ES-I3 (cell line): ENCODE data around the gene ZMYND15.
"Not testable (repeated sequence)": the region's sequence is repeated elsewhere in the genome, so short reads cannot be mapped to it uniquely, and the experiment has no call there.

Experiments
- H3K36me3 ChIP-seq: 2 replicates; pipeline ENCODE4 v1.6.1; 2013; ENCODE audit warnings: mild to moderate bottlenecking, low read length, control low read depth, moderate library complexity; ENCODE audit not compliant: insufficient read depth
- H3K4me1 ChIP-seq: 2 replicates; pipeline ENCODE4 v1.6.1; 2013; ENCODE audit warnings: mild to moderate bottlenecking, control low read depth, low read length; ENCODE audit not compliant: insufficient read depth
- H3K9ac ChIP-seq: 2 replicates; pipeline ENCODE4 v1.6.1; 2013; ENCODE audit warnings: low read depth, mild to moderate bottlenecking, low read length, moderate library complexity
- H3K9me3 ChIP-seq: 2 replicates; pipeline ENCODE4 v1.6.1; 2013; ENCODE audit warnings: mild to moderate bottlenecking, low read length, moderate library complexity; ENCODE audit not compliant: control insufficient read depth, insufficient read depth

ZMYND15 gene

DNA sequence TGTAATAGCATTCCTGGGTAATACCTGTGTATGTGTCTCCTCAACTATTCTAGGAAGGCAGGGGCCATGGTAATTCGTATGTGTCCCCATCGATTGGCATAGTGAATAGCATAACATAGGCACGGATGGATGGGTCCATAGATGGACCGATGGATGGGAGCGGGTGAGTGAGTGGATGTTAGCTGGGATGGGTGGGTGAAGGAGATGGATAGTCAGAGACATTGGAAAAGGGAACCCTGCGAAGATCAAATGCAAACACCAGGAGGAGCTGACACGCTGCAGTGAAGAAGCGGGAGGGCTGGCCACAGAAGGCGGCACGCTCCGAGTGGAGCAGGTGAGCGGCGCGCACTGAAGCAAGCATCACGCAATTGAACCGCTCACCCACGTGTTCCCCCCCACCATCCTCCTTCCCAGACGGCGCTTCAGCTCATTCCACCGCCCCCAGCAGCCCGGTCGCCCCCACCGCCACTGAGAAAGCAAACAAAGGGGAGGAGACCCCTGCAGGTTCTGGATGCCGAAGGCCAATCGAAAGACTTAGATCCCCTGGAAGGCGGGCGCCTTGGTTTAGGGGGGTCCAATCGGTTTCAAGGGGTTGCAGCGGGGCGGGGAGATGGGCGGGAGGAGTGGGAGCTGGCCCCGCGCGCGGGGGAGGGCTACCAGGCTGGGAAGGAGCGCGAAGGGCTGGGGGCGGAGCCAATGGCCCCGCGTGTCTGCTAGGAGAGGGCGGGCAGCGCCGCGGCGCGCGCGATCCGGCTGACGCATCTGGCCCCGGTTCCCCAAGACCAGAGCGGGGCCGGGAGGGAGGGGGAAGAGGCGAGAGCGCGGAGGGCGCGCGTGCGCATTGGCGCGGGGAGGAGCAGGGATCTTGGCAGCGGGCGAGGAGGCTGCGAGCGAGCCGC lies 29.6 kb upstream of the ZMYND15 start, which contains the start of gene ARRB2:
Gene ARRB2, plus strand, starts transcription at position 839 of the 899 bp plus-strand sequence. CDS start 90 bp downstream, outside the sequence.
- Histone ChIP-seq H3K9ac (peak within 1 kb of the TSS; percentile 59), H3K4me1 (peaks cover 9% of the 10 kb centered on the region), H3K9me3 (no peaks in the 10 kb centered on the region), H3K36me3 (no peaks in the 10 kb centered on the region)

DNA sequence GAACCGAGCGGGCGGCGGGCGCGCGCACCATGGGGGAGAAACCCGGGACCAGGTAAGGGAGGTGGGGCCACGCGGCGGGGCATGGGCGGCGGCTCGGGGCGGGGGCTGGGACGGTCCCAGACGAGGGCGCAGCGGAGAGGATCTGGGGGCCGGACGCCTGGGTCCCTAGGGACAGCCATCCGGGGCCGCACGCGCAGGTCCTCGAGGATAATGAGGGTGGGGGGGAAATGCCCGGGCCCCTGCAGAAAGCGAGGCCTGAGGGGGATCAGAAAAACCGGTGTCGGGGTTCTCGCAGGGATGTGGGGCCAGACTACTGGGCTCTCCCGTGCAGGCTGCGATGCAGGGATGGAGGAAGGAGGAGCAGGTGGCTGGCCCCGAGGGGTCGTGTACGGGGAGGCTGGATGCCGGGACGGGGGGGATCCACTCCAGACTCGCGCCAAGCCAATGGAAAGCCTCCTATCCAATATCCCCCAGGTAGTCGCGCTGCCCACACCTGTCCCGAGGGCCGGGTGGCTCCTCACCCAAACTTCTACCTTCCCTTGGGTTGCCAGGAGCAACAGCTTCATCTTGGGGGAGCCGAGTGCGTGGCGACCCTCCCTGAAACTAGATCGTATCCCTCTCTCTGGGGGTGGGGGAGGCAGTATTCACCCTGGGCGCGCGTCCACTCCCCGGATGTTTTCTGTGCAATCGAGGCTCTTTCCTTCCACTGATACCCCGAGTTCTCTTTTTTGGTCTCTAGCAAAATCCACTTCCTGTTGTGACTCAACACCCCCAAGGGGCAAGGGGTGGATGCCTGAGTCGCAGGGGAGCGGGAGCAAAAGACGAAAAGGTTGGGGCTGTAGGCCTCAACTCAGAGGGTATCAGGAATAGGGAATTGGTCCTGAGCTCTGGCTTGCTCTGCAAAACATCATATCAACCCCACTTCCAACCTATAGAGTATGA lies 28.7 kb upstream of the ZMYND15 start:
- peak overlapping the region; percentile 59 for H3K9ac ChIP-seq
- H3K36me3 ChIP-seq = no peaks in the 10 kb centered on the region
- peaks cover 5% of the 10 kb centered on the region for H3K4me1 ChIP-seq
- H3K9me3 ChIP-seq = no peaks in the 10 kb centered on the region

DNA sequence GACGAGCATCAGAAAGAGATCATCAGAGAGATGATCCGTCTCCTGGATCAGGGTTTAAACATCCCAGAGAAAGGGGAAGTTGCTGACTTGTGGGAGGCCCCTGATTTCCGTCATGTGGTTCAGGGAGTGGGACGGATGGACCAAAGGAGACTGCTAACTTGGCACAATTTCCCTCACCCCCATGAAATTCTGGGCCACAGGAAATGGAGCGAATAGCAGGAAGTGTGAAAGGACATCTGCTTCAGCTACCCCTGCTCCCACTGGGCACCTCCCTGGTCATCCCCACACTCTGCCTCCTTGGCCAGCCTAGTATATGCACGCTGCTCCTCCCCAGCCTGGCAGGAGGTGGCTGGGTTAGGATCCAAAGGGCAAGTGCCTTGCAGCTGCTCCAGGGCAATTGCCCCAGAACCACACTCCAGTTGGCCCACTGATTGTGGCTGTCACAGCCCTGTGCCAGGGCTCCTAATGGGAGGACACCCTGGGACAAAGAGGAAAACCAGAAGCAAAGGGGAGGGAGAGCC lies 27.9 kb upstream of the ZMYND15 start:
- H3K9ac ChIP-seq = peak overlapping the region; percentile 59; the same call in 1 of the 2 replicates
- no peaks in the 10 kb centered on the region for H3K36me3 ChIP-seq
- no peaks in the 10 kb centered on the region; the same call in 1 of the 2 replicates for H3K4me1 ChIP-seq
- no peaks in the 10 kb centered on the region for H3K9me3 ChIP-seq

DNA sequence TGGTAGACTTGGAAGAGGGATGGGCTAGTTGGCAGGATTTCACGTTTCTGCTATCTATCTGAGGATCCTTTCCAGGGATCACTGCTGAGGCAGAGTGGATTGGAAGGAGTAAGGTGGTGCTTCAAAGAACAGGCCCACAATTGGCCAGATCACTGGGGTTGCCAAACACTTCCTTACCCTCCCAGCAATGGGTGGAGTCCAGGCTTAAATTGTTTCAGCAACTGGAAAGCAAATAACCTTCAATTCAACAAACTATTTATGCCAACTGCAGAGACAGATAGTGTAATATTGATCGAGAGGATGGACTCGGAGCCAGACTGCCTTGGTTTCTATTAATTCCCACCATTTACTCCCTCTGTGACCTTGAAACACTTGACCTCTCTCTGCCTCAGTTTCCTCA lies 27.1 kb upstream of the ZMYND15 start:
- H3K4me1 ChIP-seq = no peaks in the 10 kb centered on the region; the same call in 1 of the 2 replicates
- H3K9me3 ChIP-seq = no peaks in the 10 kb centered on the region
- H3K9ac ChIP-seq = no peak overlapping the region
- no peaks in the 10 kb centered on the region for H3K36me3 ChIP-seq

DNA sequence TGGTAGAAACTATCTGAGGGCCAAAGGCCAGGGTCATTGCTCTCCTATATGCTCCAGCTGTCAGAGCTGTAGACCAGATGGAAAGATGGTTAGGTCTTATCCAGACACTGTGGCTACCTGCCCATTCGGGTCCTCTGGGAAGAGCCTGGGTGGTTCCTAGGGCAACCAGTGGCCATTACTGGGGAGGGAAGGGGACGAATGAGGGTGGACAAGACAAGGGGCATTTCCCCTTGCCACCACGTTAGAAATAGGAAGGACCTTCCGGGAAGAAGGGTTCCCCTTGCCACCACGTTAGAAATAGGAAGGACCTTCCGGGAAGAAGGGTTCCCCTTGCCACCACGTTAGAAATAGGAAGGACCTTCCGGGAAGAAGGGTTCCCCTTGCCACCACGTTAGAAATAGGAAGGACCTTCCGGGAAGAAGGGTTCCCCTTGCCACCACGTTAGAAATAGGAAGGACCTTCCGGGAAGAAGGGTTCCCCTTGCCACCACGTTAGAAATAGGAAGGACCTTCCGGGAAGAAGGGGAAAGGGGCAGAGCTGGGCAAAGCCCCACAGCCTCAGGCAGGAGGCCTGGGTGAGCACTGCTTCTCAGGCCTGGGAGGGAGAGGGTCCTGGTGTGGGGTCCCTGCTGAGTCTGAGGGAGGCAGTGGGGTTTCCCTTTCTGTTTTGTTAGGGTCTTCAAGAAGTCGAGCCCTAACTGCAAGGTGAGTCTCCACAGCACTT lies 25.1 kb upstream of the ZMYND15 start:
- not testable (repeated sequence) for H3K9me3 ChIP-seq, H3K36me3 ChIP-seq, H3K4me1 ChIP-seq, H3K9ac ChIP-seq

DNA sequence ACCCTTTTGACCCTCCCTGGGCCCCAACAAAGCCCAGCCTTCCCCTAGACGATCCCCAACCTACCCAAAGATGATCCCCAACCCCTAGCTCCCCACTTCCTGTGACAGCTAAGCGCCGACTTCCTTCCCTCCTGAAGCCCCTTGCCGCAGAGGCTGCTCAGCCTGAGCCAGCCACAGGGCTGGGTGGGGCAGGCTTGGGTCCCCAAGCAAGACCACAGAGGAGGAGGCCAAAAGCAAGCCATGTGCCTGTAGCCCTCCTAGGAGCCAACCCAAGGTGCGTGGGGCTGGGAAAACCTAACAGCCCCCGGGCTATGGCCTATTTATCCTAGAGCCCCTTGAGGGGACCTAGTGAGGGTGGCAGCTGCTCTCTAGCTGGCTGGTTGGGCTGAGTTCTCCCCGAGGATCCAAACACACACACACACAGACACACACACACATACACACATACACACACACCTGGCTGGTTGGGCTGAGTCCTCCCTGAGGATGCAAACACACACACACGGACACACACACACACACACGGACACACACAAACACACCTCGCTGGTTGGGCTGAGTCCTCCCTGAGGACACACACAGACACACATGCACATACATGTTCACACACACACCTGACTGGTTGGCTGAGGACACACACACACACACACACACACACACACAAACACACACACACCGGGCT lies 24.4 kb upstream of the ZMYND15 start:
- H3K4me1 ChIP-seq = no peaks in the 10 kb centered on the region
- H3K9me3 ChIP-seq = no peaks in the 10 kb centered on the region
- no peak overlapping the region for H3K9ac ChIP-seq
- no peaks in the 10 kb centered on the region for H3K36me3 ChIP-seq

DNA sequence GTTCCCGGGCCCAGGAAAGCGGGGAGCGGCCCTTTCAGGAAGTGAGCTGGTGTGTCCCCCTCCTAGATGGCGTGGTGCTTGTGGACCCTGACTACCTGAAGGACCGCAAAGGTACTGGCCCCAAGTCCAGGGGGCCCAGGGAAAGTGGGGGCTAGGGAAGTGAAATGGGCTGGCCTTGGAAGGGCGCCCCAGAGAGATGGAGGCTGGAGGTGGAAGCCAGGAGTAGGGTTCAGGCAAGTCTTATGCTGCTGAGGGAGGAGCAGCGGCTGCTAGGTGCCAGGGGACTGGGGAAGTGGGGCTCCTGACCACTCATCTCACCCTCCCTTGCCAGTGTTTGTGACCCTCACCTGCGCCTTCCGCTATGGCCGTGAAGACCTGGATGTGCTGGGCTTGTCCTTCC lies 23.6 kb upstream of the ZMYND15 start:
- Histone ChIP-seq H3K9ac (no peak overlapping the region), H3K4me1 (no peaks in the 10 kb centered on the region), H3K9me3 (no peaks in the 10 kb centered on the region), H3K36me3 (no peaks in the 10 kb centered on the region)

DNA sequence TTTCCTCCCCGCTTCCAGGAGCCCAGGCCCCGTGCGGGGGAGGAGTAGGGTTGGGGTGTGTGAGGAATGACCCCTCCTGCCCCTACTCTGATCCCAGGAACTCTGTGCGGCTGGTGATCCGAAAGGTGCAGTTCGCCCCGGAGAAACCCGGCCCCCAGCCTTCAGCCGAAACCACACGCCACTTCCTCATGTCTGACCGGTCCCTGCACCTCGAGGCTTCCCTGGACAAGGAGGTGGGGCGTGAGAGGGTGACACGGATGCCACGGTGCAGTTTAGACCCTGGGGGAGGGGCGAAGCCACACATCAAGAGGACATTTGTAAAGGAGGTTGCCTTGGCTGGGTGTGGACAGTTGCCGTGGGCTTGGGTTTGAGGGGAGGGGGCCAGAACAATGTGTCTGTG lies 21.8 kb upstream of the ZMYND15 start:
- Histone ChIP-seq H3K9me3 (no peaks in the 10 kb centered on the region), H3K4me1 (no peaks in the 10 kb centered on the region), H3K9ac (no peak overlapping the region), H3K36me3 (no peaks in the 10 kb centered on the region)

DNA sequence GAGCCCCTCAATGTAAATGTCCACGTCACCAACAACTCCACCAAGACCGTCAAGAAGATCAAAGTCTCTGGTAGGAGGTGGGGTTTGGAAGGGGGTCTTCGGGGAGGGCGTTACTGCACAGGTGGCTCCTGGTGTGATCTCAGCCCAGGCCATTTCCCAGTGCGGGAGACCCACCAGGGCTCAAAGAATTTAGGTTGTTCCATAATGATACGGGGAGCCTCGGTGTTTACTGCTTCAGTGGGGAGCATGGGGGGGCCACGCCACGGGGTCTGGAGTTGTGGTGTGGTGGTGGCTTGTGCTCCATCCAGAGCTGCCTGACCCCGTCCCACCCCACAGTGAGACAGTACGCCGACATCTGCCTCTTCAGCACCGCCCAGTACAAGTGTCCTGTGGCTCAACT lies 21.4 kb upstream of the ZMYND15 start:
- Histone ChIP-seq H3K4me1 (no peaks in the 10 kb centered on the region), H3K9ac (no peak overlapping the region), H3K36me3 (no peaks in the 10 kb centered on the region), H3K9me3 (no peaks in the 10 kb centered on the region)

DNA sequence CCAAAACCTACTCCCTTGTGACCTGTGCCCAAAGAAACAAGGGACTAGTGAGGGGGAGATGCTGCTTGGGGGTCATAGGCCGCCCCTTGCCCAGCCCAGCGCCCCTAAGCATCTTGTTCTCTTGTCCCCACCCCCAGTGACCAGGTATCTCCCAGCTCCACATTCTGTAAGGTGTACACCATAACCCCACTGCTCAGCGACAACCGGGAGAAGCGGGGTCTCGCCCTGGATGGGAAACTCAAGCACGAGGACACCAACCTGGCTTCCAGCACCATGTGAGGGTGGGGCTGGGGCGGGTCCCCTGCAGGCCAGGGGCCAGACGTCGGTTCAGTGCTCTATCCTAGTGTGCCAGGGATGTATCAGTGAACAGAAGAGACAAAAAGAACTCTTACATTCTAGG lies 20.5 kb upstream of the ZMYND15 start:
- Histone ChIP-seq H3K9me3 (no peaks in the 10 kb centered on the region), H3K4me1 (no peaks in the 10 kb centered on the region), H3K9ac (no peak overlapping the region), H3K36me3 (no peaks in the 10 kb centered on the region)

DNA sequence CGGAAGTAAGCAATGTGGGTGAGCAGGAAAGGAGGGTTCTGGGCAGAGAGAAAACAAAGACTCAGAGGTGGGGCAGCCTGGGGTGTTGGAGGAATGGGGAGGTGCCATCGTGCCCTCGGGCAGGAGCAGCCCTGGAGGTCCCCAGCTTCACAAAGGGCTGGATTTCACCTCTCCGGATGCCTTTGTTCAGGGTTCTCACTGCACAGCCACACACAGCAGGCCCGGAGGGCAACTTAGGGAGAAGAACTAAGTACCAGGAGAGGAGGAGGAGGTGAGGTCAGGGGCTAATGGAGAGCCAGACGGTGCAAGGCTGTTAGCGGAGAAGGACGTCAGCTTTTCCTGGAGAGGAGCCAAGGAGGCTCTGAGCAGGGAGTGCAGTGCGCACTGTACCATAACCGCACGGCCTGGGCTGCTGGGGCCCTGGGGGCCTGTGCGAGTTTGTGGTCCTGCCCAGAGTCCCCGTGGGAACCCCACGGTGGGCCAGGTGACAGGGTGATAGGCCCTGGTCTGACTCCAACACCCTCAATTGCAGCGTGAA lies 19.9 kb upstream of the ZMYND15 start:
- H3K9ac ChIP-seq = no peak overlapping the region
- H3K36me3 ChIP-seq = no peaks in the 10 kb centered on the region
- H3K9me3 ChIP-seq = no peaks in the 10 kb centered on the region
- H3K4me1 ChIP-seq = no peaks in the 10 kb centered on the region

DNA sequence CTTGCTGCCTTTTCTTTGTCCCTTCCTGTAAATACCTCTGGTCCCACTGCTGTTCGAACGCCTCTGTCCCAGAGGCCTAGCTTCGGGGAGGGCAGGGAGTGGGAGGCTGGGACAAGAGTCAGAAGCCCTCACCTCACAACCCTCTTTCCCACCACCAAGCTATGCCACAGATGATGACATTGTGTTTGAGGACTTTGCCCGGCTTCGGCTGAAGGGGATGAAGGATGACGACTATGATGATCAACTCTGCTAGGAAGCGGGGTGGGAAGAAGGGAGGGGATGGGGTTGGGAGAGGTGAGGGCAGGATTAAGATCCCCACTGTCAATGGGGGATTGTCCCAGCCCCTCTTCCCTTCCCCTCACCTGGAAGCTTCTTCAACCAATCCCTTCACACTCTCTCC lies 18.8 kb upstream of the ZMYND15 start:
- Histone ChIP-seq H3K36me3 (no peaks in the 10 kb centered on the region), H3K9me3 (no peaks in the 10 kb centered on the region), H3K9ac (no peak overlapping the region), H3K4me1 (no peaks in the 10 kb centered on the region)
